H54 (cell line): Measurements from ENCODE around the gene PCBP3.
"Not testable (repeated sequence)": the region's sequence is repeated elsewhere in the genome, so short reads cannot be mapped to it uniquely, and the experiment has no call there.

ENCODE experiments used
- DNase-seq: peaks from one replicate; pipeline ENCODE4 v3.0.0; 2011; ENCODE audit warnings: low spot score, mixed read lengths; ENCODE audit not compliant: insufficient read length
- FAIRE-seq: peaks from 3 replicates; lab custom pipeline; 2011; peaks lifted over from hg19 to GRCh38; lab: Jason Lieb, UNC
- POLR2A ChIP-seq: IDR thresholded peaks from 2 replicates; pipeline ENCODE4 v1.6.1; 2011; ENCODE audit warnings: low read depth, mild to moderate bottlenecking, low read length

Gene PCBP3

GRCh38 chr21:45877821-45878469, 234.4 kb downstream of the PCBP3 start:
- DNase-seq: peak; percentile 90
- no peak for TF ChIP-seq POLR2A
- FAIRE-seq: no peak

DNA sequence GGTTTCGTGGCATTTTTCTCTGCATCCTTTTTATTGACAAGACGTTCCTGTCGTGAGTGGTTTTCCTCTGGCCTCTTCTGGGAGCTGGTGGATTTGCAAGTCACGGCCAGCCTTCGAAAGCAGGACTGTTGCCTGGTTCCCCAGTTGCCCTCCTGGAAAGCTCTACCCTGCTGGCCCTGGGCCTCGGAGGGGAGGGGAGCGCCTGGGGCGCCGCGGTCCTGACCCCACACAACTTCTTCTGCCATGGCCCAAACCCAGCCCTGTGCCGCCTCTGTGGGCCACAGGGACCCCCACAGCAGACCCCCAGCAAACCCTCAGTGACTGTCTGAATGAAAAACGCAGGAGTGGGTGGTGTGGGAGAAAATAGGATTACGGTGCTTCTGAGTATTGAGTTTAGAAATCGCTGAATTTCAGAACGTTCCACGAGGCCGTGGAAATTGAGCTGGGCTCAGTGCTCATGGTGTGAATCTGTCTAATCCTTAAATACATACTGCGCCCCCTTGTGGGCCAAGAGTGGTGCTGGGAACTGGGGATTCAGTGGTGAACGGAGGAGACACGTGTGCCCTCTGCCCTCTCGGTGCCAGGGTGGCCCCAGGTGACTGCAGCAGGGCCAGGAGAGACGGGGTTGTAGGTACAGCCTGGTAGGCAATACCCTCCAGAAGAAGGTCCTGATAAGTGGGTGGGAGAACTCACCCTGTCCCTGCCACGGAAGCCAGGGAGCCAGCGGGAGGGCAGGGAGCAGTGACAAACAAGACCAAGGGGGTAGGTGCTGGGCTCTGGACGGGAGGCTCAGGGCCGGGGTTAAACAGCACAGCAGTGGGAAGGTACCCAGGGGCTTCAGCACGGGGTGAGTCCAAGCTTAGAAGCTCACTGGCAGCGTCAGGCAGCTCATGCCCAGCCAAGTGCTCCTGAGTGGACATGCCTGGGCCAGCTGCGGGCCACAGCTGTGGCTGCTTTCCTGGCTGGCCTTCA, 236.9 kb downstream of the PCBP3 start:
- no peak for TF ChIP-seq POLR2A
- DNase-seq: peak; percentile 83
- no peak for FAIRE-seq

- FAIRE-seq: no peak
- TF ChIP-seq POLR2A: no peak
Observed at GRCh38 chr21:45882645-45883044, 239.1 kb downstream of the PCBP3 start.

GRCh38 chr21:45883090-45883489, 239.6 kb downstream of the PCBP3 start:
- no peak for DNase-seq
- no peak for TF ChIP-seq POLR2A
- no peak for FAIRE-seq

More at GRCh38 chr21:45882645-45883044, 239.1 kb downstream of the PCBP3 start:
- no peak for DNase-seq

DNA sequence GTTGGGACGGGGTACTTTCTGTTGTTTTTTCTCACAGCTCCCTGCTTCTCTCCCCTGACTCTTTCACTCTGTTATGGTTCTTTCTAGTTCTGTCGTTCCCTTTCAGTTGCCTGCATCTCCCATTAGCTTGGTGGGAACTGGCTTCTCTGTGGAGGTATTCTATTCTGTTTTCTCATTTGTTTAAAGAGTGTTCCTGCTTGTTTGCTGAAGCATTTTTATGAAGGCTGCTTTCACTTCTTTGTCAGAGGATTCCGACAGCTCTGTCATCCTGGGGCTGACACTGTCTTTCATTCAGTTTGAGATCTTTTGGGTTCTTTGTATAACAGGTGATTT, 242.0 kb downstream of the PCBP3 start:
- TF ChIP-seq POLR2A: no peak

DNA sequence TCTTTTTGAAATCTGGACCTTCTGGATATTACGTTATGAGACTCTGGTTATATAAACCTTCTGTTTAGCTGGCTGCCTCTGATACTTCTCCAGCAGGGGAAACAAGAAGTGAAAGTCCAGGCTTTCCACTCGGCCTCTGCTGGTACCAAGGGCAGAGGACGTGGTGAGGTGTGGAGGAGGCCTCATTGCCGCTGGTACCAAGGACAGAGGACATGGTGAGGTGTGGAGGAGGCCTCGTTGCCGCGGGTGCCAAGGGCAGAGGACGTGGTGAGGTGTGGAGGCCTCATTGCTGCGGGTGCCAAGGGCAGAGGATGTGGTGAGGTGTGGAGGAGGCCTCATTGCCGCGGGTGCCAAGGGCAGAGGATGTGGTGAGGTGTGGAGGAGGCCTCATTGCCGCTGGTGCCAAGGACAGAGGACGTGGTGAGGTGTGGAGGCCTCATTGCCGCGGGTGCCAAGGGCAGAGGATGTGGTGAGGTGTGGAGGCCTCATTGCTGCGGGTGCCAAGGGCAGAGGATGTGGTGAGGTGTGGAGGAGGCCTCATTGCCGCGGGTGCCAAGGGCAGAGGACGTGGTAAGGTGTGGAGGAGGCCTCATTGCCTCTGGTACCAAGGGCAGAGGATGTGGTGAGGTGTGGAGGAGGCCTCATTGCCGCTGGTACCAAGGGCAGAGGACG, 242.5 kb downstream of the PCBP3 start:
- not testable (repeated sequence) for DNase-seq, FAIRE-seq

More for the DNA sequence above, 242.0 kb downstream of the PCBP3 start:
- FAIRE-seq: no peak
- no peak for DNase-seq

DNA sequence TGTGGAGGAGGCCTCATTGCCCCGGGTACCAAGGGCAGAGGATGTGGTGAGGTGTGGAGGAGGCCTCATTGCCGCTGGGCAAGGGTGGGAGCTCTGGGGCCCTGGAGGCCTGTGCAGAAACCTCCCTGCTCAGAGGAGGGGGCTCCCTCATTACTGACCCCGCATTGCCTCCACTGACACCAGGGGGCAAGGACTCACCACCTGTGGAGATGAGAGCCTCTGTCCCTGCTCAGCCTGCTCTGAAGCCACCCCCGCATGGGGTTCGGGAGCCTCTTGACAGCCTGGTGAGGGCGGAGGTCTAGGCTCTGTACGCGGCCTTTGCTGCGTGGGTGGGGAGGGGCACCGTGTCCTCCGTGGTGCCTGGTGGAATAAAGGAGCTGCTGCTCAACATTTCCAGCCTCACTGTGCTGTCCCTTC, 243.1 kb downstream of the PCBP3 start:
- DNase-seq (no peak), FAIRE-seq (no peak)
- TF ChIP-seq POLR2A: no peak

DNA sequence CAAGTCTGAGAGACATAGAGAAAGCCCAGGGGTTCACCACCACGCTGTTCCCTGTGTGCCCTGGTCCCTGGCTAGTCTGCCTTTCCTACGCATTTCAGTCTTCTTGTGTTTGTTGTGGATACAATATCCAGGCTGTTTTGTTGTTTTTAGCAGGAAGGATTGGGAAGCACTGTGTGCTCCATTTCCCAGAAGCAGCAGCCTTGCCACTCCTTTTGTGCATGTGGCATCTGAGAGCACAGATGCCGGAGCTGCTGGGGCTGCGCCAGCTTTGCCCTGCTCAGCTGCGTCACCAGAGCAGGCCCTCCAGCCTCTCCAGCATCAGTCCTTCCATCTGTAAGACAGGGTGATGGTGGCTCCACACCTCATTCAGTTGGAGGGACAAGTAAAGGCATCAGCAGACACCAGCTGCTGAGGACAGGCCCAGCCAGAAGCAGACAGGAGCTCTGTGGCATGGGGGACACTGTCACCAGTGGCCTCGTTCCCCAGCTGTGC, 243.6 kb downstream of the PCBP3 start:
- no peak for DNase-seq

GRCh38 chr21:45887788-45888187, 244.3 kb downstream of the PCBP3 start:
- DNase-seq (no peak), FAIRE-seq (no peak)
- TF ChIP-seq POLR2A: no peak

More for the DNA sequence above, 243.6 kb downstream of the PCBP3 start:
- no peak for TF ChIP-seq POLR2A
- FAIRE-seq: no peak

- no peak for DNase-seq
- FAIRE-seq: no peak
- TF ChIP-seq POLR2A: no peak
Observed at GRCh38 chr21:45888386-45889009, 245.0 kb downstream of the PCBP3 start.

DNA sequence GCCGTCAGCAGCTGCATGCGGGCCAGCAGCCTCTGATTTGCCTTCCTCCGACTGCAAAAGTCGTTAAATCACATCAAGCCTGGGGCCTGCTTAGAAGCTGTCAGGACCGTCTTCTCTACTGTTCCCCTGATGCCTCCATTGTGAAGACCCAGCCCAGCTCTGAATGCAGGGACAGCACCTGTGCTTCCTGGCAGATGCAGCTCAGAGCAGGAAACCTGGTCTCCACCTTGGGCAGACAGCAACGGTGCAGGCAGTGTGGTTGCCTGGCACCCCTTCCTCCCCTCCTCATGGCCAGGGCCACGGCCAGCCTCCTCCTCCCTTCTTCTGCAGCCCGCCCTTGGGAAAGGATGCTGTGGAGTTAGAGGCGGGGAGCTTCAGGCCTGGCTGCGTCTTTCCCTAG, 245.7 kb downstream of the PCBP3 start:
- FAIRE-seq (no peak), DNase-seq (no peak)
- no peak for TF ChIP-seq POLR2A

DNA sequence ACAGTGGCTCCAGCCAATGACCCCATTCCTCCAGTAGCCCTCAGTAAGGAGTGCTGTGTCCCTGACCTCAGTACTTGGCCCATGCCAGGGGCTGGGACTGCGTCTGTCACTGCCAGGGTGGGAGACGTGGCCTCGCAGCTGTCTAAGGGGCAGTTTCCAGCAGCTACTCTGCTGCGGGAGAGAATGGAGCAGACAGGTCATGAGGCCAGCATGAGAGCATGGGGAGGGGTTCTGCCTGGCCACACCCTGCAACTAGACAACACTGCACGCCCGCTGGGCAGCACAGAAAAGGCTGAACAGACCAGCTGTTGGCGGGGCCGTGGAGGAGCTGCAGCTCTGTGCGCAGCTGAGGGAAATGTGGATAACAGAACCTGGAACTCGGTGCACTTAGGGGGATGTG, 246.4 kb downstream of the PCBP3 start:
- FAIRE-seq (no peak), DNase-seq (no peak)
- no peak for TF ChIP-seq POLR2A

- FAIRE-seq: no peak
- TF ChIP-seq POLR2A: no peak
- no peak for DNase-seq
Observed at GRCh38 chr21:45891388-45892155, 248.0 kb downstream of the PCBP3 start.
